Measurements from ENCODE around the gene ZNF507. TPM values are rescaled to one million over a fixed set of nuclear protein-coding genes. Genes with fewer than 3 reads are reported as not detected.
"Not testable (repeated sequence)": the region's sequence is repeated elsewhere in the genome, so short reads cannot be mapped to it uniquely, and the experiment has no call there.

ZNF507 gene
- total RNA-seq, 1 donor from 2014 or later: 19.3 TPM

GRCh38 chr19:32415669-32416068, 70.3 kb downstream of the ZNF507 start:
- Histone ChIP-seq H3K27me3 (ENCODE audit: low read depth) (no peaks in the 10 kb centered on the region), H3K4me3 (no peak overlapping the region), H3K9me3 (no peaks in the 10 kb centered on the region), H3K27ac (no peak overlapping the region), H3K4me1 (no peaks in the 10 kb centered on the region), H3K36me3 (peaks cover 35% of the 10 kb centered on the region)
- no peak for ATAC-seq
- DNase-seq: no peak
- intact Hi-C loops (cut with DNase I): no loop called here
- TF ChIP-seq CTCF (IDR thresholded peaks at IDR 0.05): no peak

GRCh38 chr19:32416749-32417456, 71.5 kb downstream of the ZNF507 start:
- H3K36me3 ChIP-seq: peaks cover 23% of the 10 kb centered on the region
- intact Hi-C loops (cut with DNase I): no loop called here
- ATAC-seq (no peak), DNase-seq (no peak)
- H3K27me3 ChIP-seq (ENCODE audit: low read depth): no peaks in the 10 kb centered on the region
- H3K9me3 ChIP-seq: no peaks in the 10 kb centered on the region
- H3K27ac ChIP-seq: no peak overlapping the region
- H3K4me3 ChIP-seq: no peak overlapping the region
- no peak for TF ChIP-seq CTCF (IDR thresholded peaks at IDR 0.05)
- peaks cover 3% of the 10 kb centered on the region for H3K4me1 ChIP-seq

- DNase-seq: no peak
- intact Hi-C loops (cut with DNase I): no loop called here
- no peaks in the 10 kb centered on the region for H3K27me3 ChIP-seq (ENCODE audit: low read depth)
- H3K4me3 ChIP-seq: no peak overlapping the region
- H3K9me3 ChIP-seq: no peaks in the 10 kb centered on the region
- H3K36me3 ChIP-seq: peaks cover 11% of the 10 kb centered on the region
- no peak for TF ChIP-seq CTCF (IDR thresholded peaks at IDR 0.05)
- no peak overlapping the region for H3K27ac ChIP-seq
- H3K4me1 ChIP-seq: peaks cover 3% of the 10 kb centered on the region
- no peak for ATAC-seq
These were observed 72.7 kb downstream of the ZNF507 start for GRCh38 chr19:32418155-32418554.

GRCh38 chr19:32421589-32422361, 76.4 kb downstream of the ZNF507 start:
- intact Hi-C loops (cut with DNase I): no loop called here
- Histone ChIP-seq H3K4me3 (no peak overlapping the region), H3K9me3 (no peaks in the 10 kb centered on the region), H3K4me1 (peaks cover 3% of the 10 kb centered on the region), H3K27ac (no peak overlapping the region), H3K36me3 (no peaks in the 10 kb centered on the region), H3K27me3 (ENCODE audit: low read depth) (no peaks in the 10 kb centered on the region)
- DNase-seq: peak; percentile 53
- peak; percentile 74 to 82 for ATAC-seq
- no peak for TF ChIP-seq CTCF (IDR thresholded peaks at IDR 0.05)

GRCh38 chr19:32422435-32422834, 77.0 kb downstream of the ZNF507 start:
- Histone ChIP-seq H3K9me3 (no peaks in the 10 kb centered on the region), H3K4me3 (no peak overlapping the region), H3K4me1 (peaks cover 3% of the 10 kb centered on the region), H3K27ac (no peak overlapping the region), H3K27me3 (ENCODE audit: low read depth) (no peaks in the 10 kb centered on the region), H3K36me3 (no peaks in the 10 kb centered on the region)
- intact Hi-C loops (cut with DNase I): no loop called here
- ATAC-seq: no peak
- no peak for DNase-seq
- no peak for TF ChIP-seq CTCF (IDR thresholded peaks at IDR 0.05)

- not testable (repeated sequence) for DNase-seq
These were observed 78.5 kb downstream of the ZNF507 start for GRCh38 chr19:32423944-32424343.

More at GRCh38 chr19:32423944-32424343, 78.5 kb downstream of the ZNF507 start:
- ATAC-seq; H3K9me3 ChIP-seq; H3K27ac ChIP-seq; H3K4me1 ChIP-seq; H3K36me3 ChIP-seq; H3K4me3 ChIP-seq; H3K27me3 ChIP-seq (ENCODE audit: low read depth); intact Hi-C loops (cut with DNase I): not testable (repeated sequence)
